ENCODE data around the gene PTPRM.

PTPRM gene

GRCh38 chr18:8140841-8141501, 573.9 kb downstream of the PTPRM start:
- no peak for TF ChIP-seq CTCF (IDR thresholded peaks at IDR 0.05; ENCODE audit: low read depth, low read length)
- H3K4me3 ChIP-seq (ENCODE audit: low read depth, low read length) = no peak overlapping the region

GRCh38 chr18:8142131-8142711, 575.1 kb downstream of the PTPRM start:
- no peak overlapping the region for H3K4me3 ChIP-seq (ENCODE audit: low read depth, low read length)
- no peak for TF ChIP-seq CTCF (IDR thresholded peaks at IDR 0.05; ENCODE audit: low read depth, low read length)

GRCh38 chr18:8142932-8143331, 575.8 kb downstream of the PTPRM start:
- no peak for TF ChIP-seq CTCF (IDR thresholded peaks at IDR 0.05; ENCODE audit: low read depth, low read length)
- no peak overlapping the region for H3K4me3 ChIP-seq (ENCODE audit: low read depth, low read length)

- no peak overlapping the region for H3K4me3 ChIP-seq (ENCODE audit: low read depth, low read length)
- no peak for TF ChIP-seq CTCF (IDR thresholded peaks at IDR 0.05; ENCODE audit: low read depth, low read length)
Measured at GRCh38 chr18:8151181-8151580, 584.1 kb downstream of the PTPRM start.

- H3K4me3 ChIP-seq (ENCODE audit: low read depth, low read length) = no peak overlapping the region
- no peak for TF ChIP-seq CTCF (IDR thresholded peaks at IDR 0.05; ENCODE audit: low read depth, low read length)
Measured at GRCh38 chr18:8153887-8154583, 586.9 kb downstream of the PTPRM start.

- TF ChIP-seq CTCF (IDR thresholded peaks at IDR 0.05; ENCODE audit: low read depth, low read length) = no peak
Measured at GRCh38 chr18:8162802-8163201, 595.7 kb downstream of the PTPRM start.

More at GRCh38 chr18:8162802-8163201, 595.7 kb downstream of the PTPRM start:
- H3K4me3 ChIP-seq (ENCODE audit: low read depth, low read length) = no peak overlapping the region

All from WI38 (cell line).